Stimulated activated effector memory CD8-positive, alpha-beta T cell treated with anti-CD3 and anti-CD28 coated beads, Interleukin-12 subunit alpha, Interleukin-12 subunit beta, amount 100 ng/mL, for 72 hours (primary cell): ENCODE results near the gene EIPR1.
"Not testable (repeated sequence)": the region's sequence is repeated elsewhere in the genome, so short reads cannot be mapped to it uniquely, and the experiment has no call there.

Experiments used
- ATAC-seq: fragments of 150-1000 bp; cut with Tn5 transposase; 2 replicates; pipeline ENCODE4 v1.10.0; 2021
- DNase-seq, 2 donors: peaks; one replicate each; pipeline ENCODE4 v3.0.0; 2021 to 2022; ENCODE audit warnings: low spot score in 2 of 2
- H3K27ac Mint-ChIP-seq: one replicate; pipeline ENCODE4 v1.8.0; 2022; ENCODE audit warnings: mild to moderate bottlenecking, mixed read lengths
- H3K36me3 Mint-ChIP-seq: one replicate; pipeline ENCODE4 v1.8.0; 2022; ENCODE audit warnings: mild to moderate bottlenecking, mixed read lengths
- H3K4me1 Mint-ChIP-seq: one replicate; pipeline ENCODE4 v1.8.0; 2022; ENCODE audit warnings: mixed read lengths
- H3K4me3 Mint-ChIP-seq: one replicate; pipeline ENCODE4 v1.8.0; 2022; ENCODE audit warnings: mild to moderate bottlenecking, mixed read lengths
- H3K9me3 Mint-ChIP-seq: one replicate; pipeline ENCODE4 v1.8.0; 2022; ENCODE audit warnings: mixed read lengths

The EIPR1 gene

DNA sequence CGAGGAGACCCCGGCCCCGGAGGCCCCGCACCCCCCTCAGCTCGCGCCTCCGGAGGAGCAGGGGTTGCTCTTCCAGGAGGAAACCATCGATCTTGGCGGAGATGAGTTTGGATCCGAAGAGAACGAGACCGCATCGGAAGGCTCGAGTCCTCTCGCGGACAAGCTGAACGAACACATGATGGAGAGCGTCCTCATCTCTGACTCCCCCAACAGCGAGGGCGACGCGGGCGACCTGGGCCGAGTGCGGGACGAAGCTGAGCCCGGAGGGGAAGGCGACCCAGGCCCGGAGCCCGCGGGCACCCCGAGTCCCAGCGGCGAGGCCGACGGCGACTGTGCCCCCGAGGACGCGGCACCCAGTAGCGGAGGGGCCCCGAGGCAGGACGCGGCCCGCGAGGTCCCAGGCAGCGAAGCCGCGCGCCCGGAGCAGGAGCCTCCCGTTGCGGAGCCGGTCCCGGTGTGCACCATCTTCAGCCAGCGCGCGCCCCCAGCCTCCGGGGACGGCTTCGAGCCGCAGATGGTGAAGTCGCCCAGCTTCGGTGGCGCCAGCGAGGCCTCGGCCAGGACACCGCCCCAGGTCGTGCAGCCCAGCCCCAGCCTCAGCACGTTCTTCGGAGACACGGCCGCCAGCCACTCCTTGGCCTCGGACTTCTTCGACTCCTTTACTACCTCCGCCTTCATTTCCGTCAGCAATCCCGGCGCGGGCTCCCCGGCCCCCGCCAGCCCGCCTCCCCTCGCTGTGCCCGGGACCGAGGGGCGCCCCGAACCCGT lies 10.2 kb upstream of the EIPR1 start:
- no peak overlapping the region for H3K27ac Mint-ChIP-seq
- H3K36me3 Mint-ChIP-seq, result peaks cover 37% of the 10 kb centered on the region

DNA sequence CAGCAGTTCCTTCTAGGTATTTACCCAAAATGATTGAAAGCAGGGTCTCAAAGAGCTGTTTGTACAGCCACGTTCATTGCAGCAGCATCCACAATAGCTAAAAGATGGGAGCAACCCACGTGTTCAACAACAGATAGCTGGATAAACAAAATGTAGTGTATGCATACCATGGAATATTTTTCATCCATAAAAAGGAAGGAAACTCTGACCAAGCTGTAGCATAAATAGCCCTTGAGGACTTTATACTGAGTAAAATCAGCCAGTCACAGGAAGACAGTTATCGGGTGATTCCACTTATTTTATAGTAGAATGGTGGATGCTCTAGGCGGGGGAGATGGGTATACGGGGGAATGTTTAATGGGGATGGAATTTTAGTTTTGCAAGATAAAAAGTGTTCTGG lies 9.4 kb upstream of the EIPR1 start:
- H3K4me3 Mint-ChIP-seq, result no peak overlapping the region
- H3K4me1 Mint-ChIP-seq, result peaks cover 12% of the 10 kb centered on the region
- no peak overlapping the region for H3K27ac Mint-ChIP-seq
- ATAC-seq, result no peak
- peaks cover 32% of the 10 kb centered on the region for H3K36me3 Mint-ChIP-seq
- no peak for DNase-seq
- no peaks in the 10 kb centered on the region for H3K9me3 Mint-ChIP-seq

More for the DNA sequence above, 10.2 kb upstream of the EIPR1 start:
- DNase-seq (no peak), ATAC-seq (no peak)
- Mint-ChIP-seq H3K4me1 (peaks cover 12% of the 10 kb centered on the region), H3K9me3 (no peaks in the 10 kb centered on the region), H3K4me3 (no peak overlapping the region)

DNA sequence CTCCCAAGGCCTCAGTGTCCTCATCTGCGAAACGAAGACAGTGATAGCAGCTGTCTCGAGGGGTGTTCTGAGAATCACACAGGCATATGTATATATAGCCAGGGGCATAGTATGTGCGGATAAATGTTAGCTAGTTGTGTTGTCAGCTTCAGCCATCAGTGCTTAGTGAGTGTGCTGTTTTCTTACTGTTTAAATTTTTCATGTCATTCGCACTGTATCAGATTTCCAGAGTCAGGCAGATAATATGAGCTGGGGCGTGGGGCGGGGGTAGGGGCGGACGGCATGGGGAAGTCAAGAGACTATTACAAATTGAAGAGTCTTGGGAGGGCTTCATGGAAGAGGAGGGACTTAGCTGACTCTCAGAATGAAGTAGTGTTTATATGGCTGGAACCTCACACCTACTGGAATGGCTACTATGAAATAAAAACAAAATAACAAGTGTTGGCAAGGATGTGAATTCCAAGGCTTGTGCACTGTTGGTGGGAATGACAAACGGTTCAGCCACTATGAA lies 8.9 kb upstream of the EIPR1 start:
- DNase-seq, result no peak
- Mint-ChIP-seq H3K9me3 (no peaks in the 10 kb centered on the region), H3K36me3 (peaks cover 36% of the 10 kb centered on the region), H3K27ac (no peak overlapping the region), H3K4me3 (no peak overlapping the region), H3K4me1 (peaks cover 17% of the 10 kb centered on the region)
- no peak for ATAC-seq

DNA sequence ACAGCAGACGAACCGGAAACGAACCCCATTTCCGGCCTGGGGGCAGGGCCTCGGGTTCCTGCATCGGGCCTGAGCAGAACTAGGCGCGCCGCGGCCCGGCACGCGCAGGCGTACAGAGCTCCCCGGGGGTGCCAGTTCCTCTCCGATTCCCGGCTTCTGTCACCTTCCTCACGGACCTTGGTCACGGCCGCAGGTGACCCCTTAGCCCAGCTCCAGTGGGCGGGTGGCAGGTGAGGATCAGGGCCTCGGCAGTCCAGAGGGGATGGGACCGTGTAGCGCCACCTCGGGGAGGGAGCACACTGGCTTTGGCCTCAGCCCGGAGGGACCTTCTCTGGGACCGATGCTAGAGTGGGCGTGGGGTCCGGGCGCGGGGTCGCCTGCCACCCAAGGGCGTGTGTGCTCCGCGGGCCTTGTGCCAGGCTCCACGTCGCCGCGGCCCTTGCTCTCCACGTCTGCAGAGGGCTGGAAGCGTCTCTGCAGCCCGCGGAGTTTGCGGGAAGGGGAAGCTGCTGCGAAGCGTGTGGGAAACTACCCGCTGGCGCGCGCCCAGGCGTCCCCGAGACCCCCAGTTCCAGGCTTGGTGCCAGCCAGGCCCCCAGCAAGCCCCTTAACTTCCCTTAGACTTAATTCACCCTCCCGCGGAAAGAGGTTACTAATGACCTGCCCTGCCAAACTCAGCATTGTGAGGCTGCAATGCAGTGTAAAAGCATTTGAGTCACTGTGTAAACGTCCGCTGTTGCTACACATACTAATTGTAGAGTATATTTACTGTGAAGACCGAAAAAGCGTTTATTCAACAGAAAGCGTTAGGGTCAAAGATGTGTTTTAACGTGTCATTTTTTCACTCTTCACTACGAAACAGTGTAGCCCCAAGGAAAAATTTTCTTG lies 2.3 kb upstream of the EIPR1 start, which contains the start of gene TRAPPC12:
TRAPPC12 (plus strand) TSS at position 48 of the 888 bp plus-strand sequence. CDS start 7,930 bp downstream, outside the sequence.
- H3K4me1 Mint-ChIP-seq, result peaks cover 42% of the 10 kb centered on the region
- H3K27ac Mint-ChIP-seq, result peak within 1 kb of the TSS; percentile 98
- H3K9me3 Mint-ChIP-seq, result no peaks in the 10 kb centered on the region
- peak; percentile 83 to 95 for DNase-seq
- peaks cover 28% of the 10 kb centered on the region for H3K36me3 Mint-ChIP-seq
- ATAC-seq, result peak; percentile 73
- H3K4me3 Mint-ChIP-seq, result peak within 1 kb of the TSS; percentile 98

DNA sequence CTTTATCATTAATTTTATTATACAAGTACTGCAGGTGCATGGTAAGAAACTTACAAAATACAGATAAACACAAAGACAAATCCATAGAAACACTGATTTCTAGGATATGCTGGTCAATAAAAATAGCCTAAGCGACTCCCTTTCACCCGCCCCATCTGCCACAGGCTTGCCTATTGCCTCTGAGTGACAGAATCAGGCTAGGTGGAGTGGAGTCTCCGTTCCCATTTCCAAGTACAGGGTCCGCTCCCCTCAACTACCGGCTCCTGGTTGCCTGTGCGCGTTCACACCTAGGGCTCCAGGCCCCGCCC lies 1.7 kb upstream of the EIPR1 start:
- Mint-ChIP-seq H3K9me3 (no peaks in the 10 kb centered on the region), H3K4me1 (peaks cover 42% of the 10 kb centered on the region), H3K36me3 (peaks cover 28% of the 10 kb centered on the region), H3K27ac (peak overlapping the region; percentile 98), H3K4me3 (peak overlapping the region; percentile 98)
- no peak for ATAC-seq
- no peak for DNase-seq

DNA sequence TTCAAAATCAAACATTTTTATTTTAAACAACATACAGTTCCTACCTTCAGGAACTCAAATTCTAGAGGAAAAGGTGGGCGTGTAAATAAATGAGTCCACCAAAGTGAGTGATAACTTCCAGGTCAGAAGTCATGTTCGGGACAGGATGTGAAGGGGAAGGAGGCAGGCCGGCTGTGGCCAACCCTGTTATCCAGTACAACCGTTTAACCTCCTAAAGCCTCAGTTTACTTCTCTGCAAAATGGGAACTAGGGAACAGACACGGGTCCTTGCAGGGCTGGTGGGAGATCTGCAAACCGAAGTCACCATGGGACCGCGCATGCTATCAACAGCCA lies 373 bp downstream of the EIPR1 start:
- Mint-ChIP-seq H3K4me1 (peaks cover 42% of the 10 kb centered on the region), H3K4me3 (peak overlapping the region; percentile 98), H3K27ac (peak overlapping the region; percentile 98), H3K36me3 (peaks cover 28% of the 10 kb centered on the region), H3K9me3 (no peaks in the 10 kb centered on the region)
- DNase-seq (peak; percentile 36 to 83), ATAC-seq (peak; percentile 64)

DNA sequence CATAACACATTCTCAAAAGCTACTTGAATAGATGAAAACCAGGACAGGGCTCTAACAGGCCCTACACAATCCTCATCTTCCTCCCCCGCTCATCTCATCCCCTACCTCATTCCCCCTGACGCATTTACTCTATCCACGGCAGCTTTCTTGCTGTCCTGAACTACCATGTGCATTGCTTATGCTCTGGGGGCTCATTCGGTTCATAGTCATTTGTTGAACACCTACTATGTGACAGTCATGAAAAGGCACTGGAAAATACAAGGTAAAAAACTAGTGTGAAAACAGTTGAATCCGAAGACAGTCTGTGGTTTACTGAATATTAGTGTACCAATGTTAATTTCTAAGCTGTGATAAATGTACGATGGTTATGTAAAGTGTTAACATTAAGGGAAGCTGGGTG lies 797 bp downstream of the EIPR1 start:
- H3K4me1 Mint-ChIP-seq, result peaks cover 41% of the 10 kb centered on the region
- H3K9me3 Mint-ChIP-seq, result no peaks in the 10 kb centered on the region
- ATAC-seq (no peak), DNase-seq (no peak)
- peak overlapping the region; percentile 98 for H3K4me3 Mint-ChIP-seq
- H3K27ac Mint-ChIP-seq, result peak overlapping the region; percentile 98
- peaks cover 27% of the 10 kb centered on the region for H3K36me3 Mint-ChIP-seq

DNA sequence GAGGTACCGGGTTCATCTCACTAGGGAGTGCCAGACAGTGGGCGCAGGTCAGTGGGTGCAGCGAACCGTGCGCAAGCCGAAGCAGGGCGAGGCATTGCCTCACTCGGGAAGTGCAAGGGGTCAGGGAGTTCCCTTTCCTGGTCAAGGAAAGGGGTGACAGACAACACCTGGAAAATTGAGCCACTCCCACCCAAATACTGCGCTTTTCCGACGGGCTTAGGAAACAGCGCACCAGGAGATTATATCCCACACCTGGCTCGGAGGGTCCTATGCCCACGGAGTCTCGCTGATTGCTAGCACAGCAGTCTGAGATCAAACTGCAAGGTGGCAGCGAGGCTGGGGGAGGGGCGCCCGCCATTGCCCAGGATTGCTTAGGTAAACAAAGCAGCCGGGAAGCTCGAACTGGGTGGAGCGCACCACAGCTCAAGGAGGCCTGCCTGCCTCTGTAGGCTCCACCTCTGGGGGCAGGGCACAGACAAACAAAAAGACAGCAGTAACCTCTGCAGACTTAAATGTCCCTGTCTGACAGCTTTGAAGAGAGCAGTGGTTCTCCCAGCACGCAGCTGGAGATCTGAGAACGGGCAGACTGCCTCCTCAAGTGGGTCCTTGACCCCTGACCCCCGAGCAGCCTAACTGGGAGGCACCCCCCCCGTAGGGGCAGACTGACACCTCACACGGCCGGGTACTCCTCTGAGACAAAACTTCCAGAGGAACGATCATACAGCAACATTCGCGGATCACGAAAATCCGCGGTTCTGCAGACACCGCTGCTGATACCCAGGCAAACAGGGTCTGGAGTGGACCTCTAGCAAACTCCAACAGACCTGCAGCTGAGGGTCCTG lies 8.1 kb downstream of the EIPR1 start:
- not testable (repeated sequence) for H3K36me3 Mint-ChIP-seq, ATAC-seq, H3K9me3 Mint-ChIP-seq, DNase-seq, H3K27ac Mint-ChIP-seq, H3K4me3 Mint-ChIP-seq
- peaks cover 17% of the 10 kb centered on the region for H3K4me1 Mint-ChIP-seq

DNA sequence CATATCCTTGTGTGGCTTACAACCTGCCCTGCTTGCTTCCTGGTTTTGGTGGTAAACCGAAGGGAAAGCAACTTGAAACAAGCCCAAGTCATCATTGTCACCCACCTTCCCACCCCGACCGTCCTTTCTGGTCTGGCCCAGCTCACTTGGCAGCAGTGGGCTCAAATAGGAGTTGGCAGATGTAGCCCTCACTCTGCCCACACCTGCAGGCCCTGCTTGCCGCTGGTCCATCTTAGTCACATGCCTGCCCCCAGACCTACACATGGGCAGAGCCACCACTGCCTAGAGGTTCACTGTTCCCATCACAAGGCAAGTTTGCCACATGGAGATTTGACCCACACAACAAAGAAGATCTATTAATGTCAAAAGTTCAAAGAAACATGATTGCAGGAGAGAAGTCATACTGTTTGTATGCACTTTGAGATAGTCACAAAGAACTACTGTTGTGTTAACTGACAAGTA lies 9.3 kb downstream of the EIPR1 start:
- no peak overlapping the region for H3K4me3 Mint-ChIP-seq
- no peaks in the 10 kb centered on the region for H3K9me3 Mint-ChIP-seq
- DNase-seq (no peak), ATAC-seq (no peak)
- H3K4me1 Mint-ChIP-seq, result peaks cover 21% of the 10 kb centered on the region
- H3K27ac Mint-ChIP-seq, result no peak overlapping the region
- H3K36me3 Mint-ChIP-seq, result no peaks in the 10 kb centered on the region

DNA sequence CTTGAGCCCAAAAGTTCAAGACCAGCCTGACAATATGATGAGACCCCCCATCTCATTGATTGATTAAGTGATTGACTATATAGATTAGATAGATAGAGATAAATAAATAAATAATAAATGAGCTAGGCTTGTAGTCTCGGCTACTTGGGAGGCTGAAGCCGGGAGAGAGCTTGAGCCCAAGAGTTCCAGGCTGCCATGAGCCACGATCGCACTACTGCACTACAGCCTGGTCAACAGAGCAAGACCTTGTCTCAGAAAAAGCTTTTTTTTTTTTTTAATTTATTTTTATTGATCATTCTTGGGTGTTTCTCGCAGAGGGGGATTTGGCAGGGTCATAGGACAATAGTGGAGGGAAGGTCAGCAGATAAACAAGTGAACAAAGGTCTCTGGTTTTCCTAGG lies 12.4 kb downstream of the EIPR1 start:
- DNase-seq, result no peak
- Mint-ChIP-seq H3K27ac (no peak overlapping the region), H3K4me3 (no peak overlapping the region), H3K4me1 (peaks cover 50% of the 10 kb centered on the region), H3K36me3 (no peaks in the 10 kb centered on the region), H3K9me3 (no peaks in the 10 kb centered on the region)
- no peak for ATAC-seq

DNA sequence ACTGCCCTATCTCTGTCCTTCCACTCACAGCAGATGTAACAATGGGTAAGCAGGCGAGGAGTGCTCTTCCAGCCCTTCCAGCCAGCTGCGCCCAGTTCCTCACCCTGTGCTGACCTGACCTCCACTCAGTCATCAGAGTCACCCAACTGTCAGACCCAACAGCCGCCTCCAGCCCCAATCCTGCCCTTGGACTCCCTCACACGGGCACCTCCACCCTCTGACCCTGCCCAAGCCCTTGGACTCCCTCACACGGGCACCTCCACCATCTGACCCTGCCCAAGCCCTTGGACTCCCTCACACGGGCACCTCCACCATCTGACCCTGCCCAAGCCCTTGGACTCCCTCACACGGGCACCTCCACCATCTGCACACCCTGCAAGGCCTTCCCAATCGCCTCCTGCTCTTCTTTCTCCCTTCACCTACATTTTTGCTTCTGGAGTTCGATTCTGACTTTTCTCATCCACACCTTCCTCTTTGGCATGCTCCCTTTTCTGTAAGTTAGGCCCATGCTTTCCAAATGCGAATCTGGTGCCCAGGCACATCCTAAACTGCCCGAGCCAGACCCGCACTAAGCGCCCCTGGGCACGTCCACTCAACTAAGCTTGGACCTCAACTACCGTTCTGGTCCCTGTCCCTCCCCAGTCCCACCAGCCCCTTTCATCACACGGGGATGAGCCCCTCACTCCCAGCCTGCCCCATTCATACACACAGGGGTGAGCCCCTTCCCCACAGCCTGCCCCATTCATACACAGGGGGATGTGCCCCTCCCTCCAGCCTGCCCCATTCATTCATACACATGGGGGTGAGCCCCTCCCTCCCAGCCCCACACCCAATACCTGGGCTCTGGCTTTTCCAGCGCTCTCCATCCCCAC lies 15.9 kb downstream of the EIPR1 start:
- no peak for ATAC-seq
- Mint-ChIP-seq H3K36me3 (no peaks in the 10 kb centered on the region), H3K4me3 (no peak overlapping the region), H3K9me3 (no peaks in the 10 kb centered on the region), H3K4me1 (peaks cover 65% of the 10 kb centered on the region), H3K27ac (no peak overlapping the region)
- DNase-seq, result no peak

DNA sequence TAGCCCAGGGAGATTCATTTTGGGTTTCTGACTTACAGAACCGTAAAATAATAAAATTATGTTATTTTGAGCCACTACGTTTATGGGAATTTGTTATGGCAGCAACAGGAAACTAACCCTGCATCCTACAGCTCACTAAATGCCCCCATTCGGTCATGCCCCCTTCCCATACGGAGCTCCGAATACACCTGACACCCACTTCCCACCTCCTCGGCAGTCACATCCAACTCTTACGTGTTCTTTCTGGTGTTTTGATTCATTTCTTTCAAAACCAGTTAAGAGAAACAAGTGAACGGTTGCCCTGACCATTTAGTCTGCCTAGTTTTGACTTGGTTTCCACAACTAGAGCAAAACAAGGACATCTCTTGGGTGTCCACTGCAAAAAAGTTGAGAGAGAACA lies 19.7 kb downstream of the EIPR1 start:
- DNase-seq (no peak), ATAC-seq (no peak)
- no peak overlapping the region for H3K4me3 Mint-ChIP-seq
- H3K27ac Mint-ChIP-seq, result no peak overlapping the region
- H3K4me1 Mint-ChIP-seq, result peaks cover 51% of the 10 kb centered on the region
- peaks cover 16% of the 10 kb centered on the region for H3K36me3 Mint-ChIP-seq
- no peaks in the 10 kb centered on the region for H3K9me3 Mint-ChIP-seq

DNA sequence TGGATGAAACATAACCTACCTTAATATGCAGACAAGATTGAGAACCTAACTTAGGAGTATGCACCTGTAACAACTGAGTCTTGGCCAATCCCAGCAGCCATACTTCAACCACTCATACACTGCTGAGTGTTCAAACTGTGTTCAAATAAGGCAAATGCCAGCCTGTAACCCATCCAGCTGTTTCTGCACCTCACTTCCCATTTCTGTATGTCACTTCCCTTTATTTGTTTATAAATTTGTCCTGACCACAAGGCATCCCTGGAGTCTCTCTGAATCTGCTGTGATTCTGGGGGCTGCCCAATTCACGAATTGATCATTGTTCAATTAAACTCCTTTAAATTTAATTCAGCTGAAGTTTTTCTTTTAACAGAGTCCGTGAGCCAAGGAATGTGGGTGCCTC lies 20.2 kb downstream of the EIPR1 start:
- H3K4me3 Mint-ChIP-seq, ATAC-seq, H3K9me3 Mint-ChIP-seq, DNase-seq, H3K27ac Mint-ChIP-seq: not testable (repeated sequence)
- H3K4me1 Mint-ChIP-seq, result peaks cover 46% of the 10 kb centered on the region
- H3K36me3 Mint-ChIP-seq, result peaks cover 21% of the 10 kb centered on the region

DNA sequence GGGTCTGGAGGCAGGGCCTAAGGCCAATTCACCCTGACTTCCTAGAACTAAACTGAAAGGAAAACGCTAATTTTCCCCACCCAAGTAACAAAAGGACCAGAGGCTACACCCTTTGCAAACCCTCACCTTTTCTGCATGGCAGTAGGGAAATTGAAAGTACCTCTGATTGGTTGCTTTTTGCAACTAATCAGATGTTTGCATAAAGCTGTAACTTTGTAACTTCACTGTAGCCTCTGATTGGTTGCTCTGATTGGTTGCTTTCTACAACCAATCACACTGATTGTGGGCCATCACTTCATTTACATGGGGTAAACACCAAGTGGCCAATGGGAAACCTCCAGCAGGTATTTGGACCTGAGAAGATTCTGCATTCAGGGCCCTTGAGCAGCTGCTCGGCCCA lies 20.8 kb downstream of the EIPR1 start:
- DNase-seq (no peak), ATAC-seq (no peak)
- Mint-ChIP-seq H3K4me3 (no peak overlapping the region), H3K36me3 (peaks cover 22% of the 10 kb centered on the region), H3K4me1 (peaks cover 41% of the 10 kb centered on the region), H3K27ac (no peak overlapping the region), H3K9me3 (peaks cover 4% of the 10 kb centered on the region)
